ENCODE measurements around the gene KTN1. TPM values are rescaled to one million over a fixed set of nuclear protein-coding genes. Genes with fewer than 3 reads are reported as not detected.

Gene KTN1
- total RNA-seq, 2 donors from 2014 or later = 149 to 264 TPM

- Histone ChIP-seq H3K9ac (ENCODE audit: low read depth in 2 of 2, low read length in 2 of 2) (no peak overlapping the region), H3K9me3 (no peaks in the 10 kb centered on the region), H3K4me3 (no peak overlapping the region), H3K4me1 (no peaks in the 10 kb centered on the region), H3K27me3 (no peaks in the 10 kb centered on the region), H3K27ac (no peak overlapping the region), H3K36me3 (no peaks in the 10 kb centered on the region)
- TF ChIP-seq CTCF (IDR thresholded peaks at IDR 0.05) = no peak
- no peak for DNase-seq
- intact Hi-C loops (cut with DNase I) = loop anchor here (10.0 kb wide), 1 partner anchor 245 kb away; the partner anchor contains the start of gene TBPL2
Measured at GRCh38 chr14:55689981-55690871, 110.2 kb downstream of the KTN1 start.

GRCh38 chr14:55691659-55692058 lies 111.7 kb downstream of the KTN1 start:
- no peak overlapping the region for H3K4me3 ChIP-seq
- H3K27me3 ChIP-seq = no peaks in the 10 kb centered on the region
- H3K9me3 ChIP-seq = no peaks in the 10 kb centered on the region
- H3K36me3 ChIP-seq = no peaks in the 10 kb centered on the region
- no peak for DNase-seq
- intact Hi-C loops (cut with DNase I) = loop anchor here (10.0 kb wide), 1 partner anchor 247 kb away; the partner anchor contains the start of gene TBPL2
- TF ChIP-seq CTCF (IDR thresholded peaks at IDR 0.05) = no peak
- H3K27ac ChIP-seq = no peak overlapping the region
- no peak overlapping the region for H3K9ac ChIP-seq (ENCODE audit: low read depth in 2 of 2, low read length in 2 of 2)
- no peaks in the 10 kb centered on the region for H3K4me1 ChIP-seq

GRCh38 chr14:55693904-55694303 lies 113.9 kb downstream of the KTN1 start:
- no peaks in the 10 kb centered on the region for H3K27me3 ChIP-seq
- no peaks in the 10 kb centered on the region for H3K36me3 ChIP-seq
- H3K27ac ChIP-seq = no peak overlapping the region
- no peak overlapping the region for H3K4me3 ChIP-seq
- no peaks in the 10 kb centered on the region for H3K4me1 ChIP-seq
- TF ChIP-seq CTCF (IDR thresholded peaks at IDR 0.05) = no peak
- no peak for DNase-seq
- no peak overlapping the region for H3K9ac ChIP-seq (ENCODE audit: low read depth in 2 of 2, low read length in 2 of 2)
- H3K9me3 ChIP-seq = no peaks in the 10 kb centered on the region
- intact Hi-C loops (cut with DNase I) = loop anchor here (10.0 kb wide), 1 partner anchor 249 kb away; the partner anchor contains the start of gene TBPL2

GRCh38 chr14:55697414-55697861 lies 117.4 kb downstream of the KTN1 start:
- peak overlapping the region; percentile 51 for H3K27ac ChIP-seq
- no peak for TF ChIP-seq CTCF (IDR thresholded peaks at IDR 0.05)
- peak; percentile 29 for DNase-seq

DNA sequence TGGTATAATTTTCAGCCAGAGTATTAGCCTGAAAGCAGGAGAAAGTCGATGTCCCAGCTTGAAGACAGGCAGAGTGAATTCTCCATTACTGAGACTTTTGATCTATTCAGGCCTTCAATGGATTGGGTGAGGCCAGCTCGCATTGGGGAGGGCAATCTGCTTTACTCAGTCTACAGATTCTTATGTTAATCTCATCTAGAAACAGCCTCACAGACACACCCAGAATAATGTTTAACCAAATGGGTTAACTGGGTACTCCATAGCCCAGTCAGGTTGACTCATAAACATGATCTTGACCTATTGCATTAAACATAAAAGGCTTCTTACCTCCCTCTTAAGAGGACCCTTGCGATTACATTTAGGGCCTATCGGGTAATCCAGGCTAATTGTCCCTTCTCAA lies 118.0 kb downstream of the KTN1 start:
- H3K9ac ChIP-seq (ENCODE audit: low read depth in 2 of 2, low read length in 2 of 2) = peak overlapping the region in 1 of 2 donors; percentile 0
- TF ChIP-seq CTCF (IDR thresholded peaks at IDR 0.05) = no peak
- H3K36me3 ChIP-seq = no peaks in the 10 kb centered on the region
- H3K4me1 ChIP-seq = no peaks in the 10 kb centered on the region
- intact Hi-C loops (cut with DNase I) = loop anchor here (10.0 kb wide), 1 partner anchor 253 kb away; the partner anchor contains the start of gene TBPL2
- peak overlapping the region; percentile 56 for H3K27ac ChIP-seq
- DNase-seq = peak; percentile 49
- no peaks in the 10 kb centered on the region for H3K27me3 ChIP-seq
- no peaks in the 10 kb centered on the region for H3K9me3 ChIP-seq
- H3K4me3 ChIP-seq = no peak overlapping the region

More at GRCh38 chr14:55697414-55697861, 117.4 kb downstream of the KTN1 start:
- Histone ChIP-seq H3K27me3 (no peaks in the 10 kb centered on the region), H3K9ac (ENCODE audit: low read depth in 2 of 2, low read length in 2 of 2) (no peak overlapping the region), H3K36me3 (no peaks in the 10 kb centered on the region), H3K4me3 (no peak overlapping the region), H3K9me3 (no peaks in the 10 kb centered on the region), H3K4me1 (no peaks in the 10 kb centered on the region)
- intact Hi-C loops (cut with DNase I) = loop anchor here (10.0 kb wide), 1 partner anchor 253 kb away; the partner anchor contains the start of gene TBPL2

Measured in colonic mucosa (tissue), 4 donors.